ENCODE measurements around the gene ZNF2.

Gene ZNF2

GRCh38 chr2:95204396-95204795 is 38.8 kb downstream of the ZNF2 start:
- DNase-seq (ENCODE audit: extremely low read depth in 1 of 2, low read depth in 1 of 2), result no peak

- no peak for DNase-seq (ENCODE audit: extremely low read depth in 1 of 2, low read depth in 1 of 2)
Measured at GRCh38 chr2:95206096-95206495, 40.5 kb downstream of the ZNF2 start.

- peak; percentile 64 to 73 for DNase-seq (ENCODE audit: extremely low read depth in 1 of 2, low read depth in 1 of 2)
Measured at GRCh38 chr2:95207111-95207961, 41.7 kb downstream of the ZNF2 start, which contains the start of gene ZNF892. Gene ZNF892 (plus strand): TSS chr2:95207521. CDS start chr2:95207816, 295 bp downstream.

GRCh38 chr2:95208106-95208505 is 42.5 kb downstream of the ZNF2 start:
- DNase-seq (ENCODE audit: extremely low read depth in 1 of 2, low read depth in 1 of 2), result no peak

GRCh38 chr2:95215018-95215612 is 49.5 kb downstream of the ZNF2 start:
- no peak for DNase-seq (ENCODE audit: extremely low read depth in 1 of 2, low read depth in 1 of 2)

- DNase-seq (ENCODE audit: extremely low read depth in 1 of 2, low read depth in 1 of 2), result no peak
Measured at GRCh38 chr2:95220449-95220848, 54.8 kb downstream of the ZNF2 start.

- DNase-seq (ENCODE audit: extremely low read depth in 1 of 2, low read depth in 1 of 2), result no peak
Measured at GRCh38 chr2:95225658-95226057, 60.0 kb downstream of the ZNF2 start.

GRCh38 chr2:95231723-95232122 is 66.1 kb downstream of the ZNF2 start:
- DNase-seq (ENCODE audit: extremely low read depth in 1 of 2, low read depth in 1 of 2), result peak in 1 of 2 donors; percentile 21

- no peak for DNase-seq (ENCODE audit: extremely low read depth in 1 of 2, low read depth in 1 of 2)
Measured at GRCh38 chr2:95232232-95232631, 66.6 kb downstream of the ZNF2 start.

Data from stimulated activated CD8-positive, alpha-beta memory T cell treated with anti-CD3 and anti-CD28 coated beads, Interleukin-7, amount 100 ng/mL, for 48 hours (primary cell).